ENCODE results near the gene TIMP2. TPM values are rescaled to one million over a fixed set of nuclear protein-coding genes. Genes with fewer than 3 reads are reported as not detected.

The TIMP2 gene
- polyA plus RNA-seq, 2 of the 4 experiments (the other 2 are of a cell fraction): 68.1 to 166 TPM

DNA sequence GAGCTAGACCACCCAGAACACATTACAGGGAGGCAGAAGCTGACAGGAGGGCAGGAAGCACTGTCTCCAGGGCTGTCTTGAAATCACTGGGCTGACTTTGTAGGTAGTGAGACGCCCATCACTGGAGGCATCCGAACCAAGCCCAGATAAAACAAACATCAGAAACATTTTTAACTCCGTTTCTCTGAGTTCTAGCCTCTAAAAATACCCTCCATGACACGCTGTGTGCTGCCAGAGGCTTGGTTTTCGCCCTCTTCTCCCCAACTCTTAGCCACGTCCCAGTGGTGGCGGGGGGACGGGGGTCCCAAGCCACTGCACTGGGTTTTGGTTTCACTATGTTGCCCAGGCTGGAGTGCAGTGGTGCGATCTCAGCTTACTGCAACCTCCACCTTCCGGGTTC lies 23.4 kb downstream of the TIMP2 start:
- WGBS (ENCODE audit: missing lambda C conversion rate): 91% methylated on average over 10 of the region's 10 CpGs
- Histone ChIP-seq H3K9me3 (no peaks in the 10 kb centered on the region), H3K4me1 (peaks cover 22% of the 10 kb centered on the region), H3K4me2 (no peak overlapping the region), H3K4me3 (no peak overlapping the region), H3K27ac (no peak overlapping the region)
- ATAC-seq (no peak), DNase-seq (ENCODE audit: low read depth in 1 of 2, low spot score in 1 of 2) (no peak), FAIRE-seq (no peak)
- ChIA-PET CTCF (interaction anchor here (0.6 to 7.8 kb wide), 6 partner anchors 8 to 1408 kb away, joined by 3 to 40 read pairs (median 10); no protein-coding TSS in a partner anchor), POLR2A (no interaction called here)
- TF ChIP-seq SREBF2 (IDR thresholded peaks at IDR 0.05) (no peak), CHD4 (IDR thresholded peaks at IDR 0.05; ENCODE audit: borderline replicate concordance) (0 out of 2 replicates have a peak, but pooled peaks have one; percentile 51)

DNA sequence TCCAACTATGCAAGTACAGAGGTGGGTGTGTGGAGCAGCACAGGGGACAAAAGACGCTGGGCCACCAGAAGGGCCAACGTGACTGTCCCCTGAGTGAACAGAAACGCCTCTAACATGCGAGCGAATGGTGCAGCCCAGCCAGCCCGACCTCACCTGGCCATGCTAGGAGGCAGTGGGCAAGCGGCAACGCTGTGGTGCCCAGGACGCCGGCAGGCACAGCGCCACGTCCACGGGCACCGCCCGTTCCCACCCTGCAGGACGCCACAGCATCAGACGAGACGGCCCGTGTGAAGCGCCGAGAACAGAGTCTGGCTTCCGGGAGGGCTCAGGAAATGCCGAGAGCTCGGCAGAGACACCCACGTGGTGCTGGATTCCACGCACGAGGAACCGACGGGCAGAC lies 24.4 kb downstream of the TIMP2 start:
- no peaks in the 10 kb centered on the region for H3K9me3 ChIP-seq
- peaks cover 22% of the 10 kb centered on the region for H3K4me1 ChIP-seq
- DNase-seq (ENCODE audit: low read depth in 1 of 2, low spot score in 1 of 2) (no peak), FAIRE-seq (no peak), ATAC-seq (no peak)
- ChIA-PET POLR2A (no interaction called here), CTCF (interaction anchor here (1.2 to 7.8 kb wide), 4 partner anchors 9 to 71 kb away, joined by 6 to 36 read pairs (median 22); no protein-coding TSS in a partner anchor)
- TF ChIP-seq KDM1A (IDR thresholded peaks at IDR 0.05; ENCODE audit: low read depth) (no peak), NFE2L2 (conservative IDR thresholded peaks at IDR 0.05; ENCODE audit: low read length) (no peak), ESRRA (IDR thresholded peaks at IDR 0.05; ENCODE audit: borderline replicate concordance, low read length) (no peak), RNF2 (IDR thresholded peaks at IDR 0.05; ENCODE audit: borderline replicate concordance, low read depth) (no peak), SMC3 (IDR thresholded peaks at IDR 0.05) (no peak), CHD4 (IDR thresholded peaks at IDR 0.05; ENCODE audit: borderline replicate concordance) (no peak), CEBPB (IDR thresholded peaks at IDR 0.05) (no peak), JUN (IDR thresholded peaks at IDR 0.05) (no peak)
- TF ChIP-seq, protein P1, sequence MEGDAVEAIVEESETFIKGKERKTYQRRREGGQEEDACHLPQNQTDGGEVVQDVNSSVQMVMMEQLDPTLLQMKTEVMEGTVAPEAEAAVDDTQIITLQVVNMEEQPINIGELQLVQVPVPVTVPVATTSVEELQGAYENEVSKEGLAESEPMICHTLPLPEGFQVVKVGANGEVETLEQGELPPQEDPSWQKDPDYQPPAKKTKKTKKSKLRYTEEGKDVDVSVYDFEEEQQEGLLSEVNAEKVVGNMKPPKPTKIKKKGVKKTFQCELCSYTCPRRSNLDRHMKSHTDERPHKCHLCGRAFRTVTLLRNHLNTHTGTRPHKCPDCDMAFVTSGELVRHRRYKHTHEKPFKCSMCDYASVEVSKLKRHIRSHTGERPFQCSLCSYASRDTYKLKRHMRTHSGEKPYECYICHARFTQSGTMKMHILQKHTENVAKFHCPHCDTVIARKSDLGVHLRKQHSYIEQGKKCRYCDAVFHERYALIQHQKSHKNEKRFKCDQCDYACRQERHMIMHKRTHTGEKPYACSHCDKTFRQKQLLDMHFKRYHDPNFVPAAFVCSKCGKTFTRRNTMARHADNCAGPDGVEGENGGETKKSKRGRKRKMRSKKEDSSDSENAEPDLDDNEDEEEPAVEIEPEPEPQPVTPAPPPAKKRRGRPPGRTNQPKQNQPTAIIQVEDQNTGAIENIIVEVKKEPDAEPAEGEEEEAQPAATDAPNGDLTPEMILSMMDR (IDR thresholded peaks at IDR 0.05): no peak
- TF ChIP-seq, protein P2, sequence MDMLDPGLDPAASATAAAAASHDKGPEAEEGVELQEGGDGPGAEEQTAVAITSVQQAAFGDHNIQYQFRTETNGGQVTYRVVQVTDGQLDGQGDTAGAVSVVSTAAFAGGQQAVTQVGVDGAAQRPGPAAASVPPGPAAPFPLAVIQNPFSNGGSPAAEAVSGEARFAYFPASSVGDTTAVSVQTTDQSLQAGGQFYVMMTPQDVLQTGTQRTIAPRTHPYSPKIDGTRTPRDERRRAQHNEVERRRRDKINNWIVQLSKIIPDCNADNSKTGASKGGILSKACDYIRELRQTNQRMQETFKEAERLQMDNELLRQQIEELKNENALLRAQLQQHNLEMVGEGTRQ (IDR thresholded peaks at IDR 0.05): no peak
- WGBS (ENCODE audit: missing lambda C conversion rate): 93% methylated on average over 29 of the region's 29 CpGs
- H3K4me3 ChIP-seq: no peak overlapping the region
- H3K4me2 ChIP-seq: no peak overlapping the region
- no peak overlapping the region for H3K27ac ChIP-seq

DNA sequence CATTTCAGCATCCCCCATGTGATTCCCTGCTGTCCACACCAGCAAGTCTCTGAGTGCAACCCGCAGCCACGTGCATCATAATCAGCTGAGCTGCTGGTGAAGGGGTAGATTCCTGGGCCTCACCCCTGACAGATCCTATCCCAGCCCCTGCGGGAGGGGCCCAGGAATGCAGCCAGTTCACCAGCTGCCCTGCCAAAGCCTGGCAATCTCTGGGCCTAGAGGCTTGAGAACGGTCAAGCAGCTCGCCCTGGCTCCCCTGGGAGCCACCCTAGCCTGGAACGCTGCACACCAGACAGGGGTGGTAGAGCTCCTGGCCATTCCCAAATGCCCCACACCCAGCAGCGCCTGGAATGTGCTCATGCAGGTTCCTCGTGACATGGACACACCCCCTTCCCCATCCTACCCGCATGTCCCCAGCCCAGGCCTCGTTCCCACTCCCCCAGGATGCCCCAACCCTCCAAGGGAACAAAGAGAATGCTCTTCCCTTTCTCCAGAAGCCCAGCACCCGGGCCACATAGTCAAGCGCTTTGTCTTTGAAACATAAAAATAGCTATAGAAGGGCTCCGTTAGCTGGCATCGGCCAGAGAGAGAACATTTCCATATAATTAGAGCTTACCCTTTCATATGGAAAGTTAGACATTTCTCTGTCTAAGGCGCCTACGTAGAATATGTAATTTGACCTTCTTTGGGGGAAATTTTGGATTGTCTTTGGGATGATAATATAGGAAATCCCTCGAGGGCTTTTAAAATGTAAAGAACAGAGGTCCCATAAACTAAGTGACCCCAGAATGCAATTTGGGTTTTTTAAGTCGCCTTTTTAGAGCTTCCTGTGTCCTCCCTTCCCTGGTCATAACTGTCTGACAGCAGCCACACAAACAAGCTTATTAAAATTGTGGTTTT lies 25.6 kb downstream of the TIMP2 start:
- Histone ChIP-seq H3K4me3 (no peak overlapping the region), H3K9me3 (no peaks in the 10 kb centered on the region), H3K4me2 (no peak overlapping the region), H3K4me1 (peaks cover 19% of the 10 kb centered on the region), H3K27ac (peak overlapping the region in 1 of 2 experiments; percentile 1; a peak in 1 of 6 replicates)
- ChIA-PET POLR2A (no interaction called here), CTCF (interaction anchor here (0.6 to 7.8 kb wide), 10 partner anchors 8 to 72 kb away, joined by 3 to 36 read pairs (median 4); no protein-coding TSS in a partner anchor)
- DNase-seq (ENCODE audit: low read depth in 1 of 2, low spot score in 1 of 2) (no peak), ATAC-seq (peak in 1 of 2 experiments; percentile 9; a peak in 2 of 6 replicates), FAIRE-seq (no peak)
- no peak for TF ChIP-seq RARB (CRISPR knock-in tag; IDR thresholded peaks at IDR 0.05)
- no peak for TF ChIP-seq FOSL2 (IDR thresholded peaks at IDR 0.05)
- no peak for TF ChIP-seq FOSL2 (CRISPR knock-in tag; IDR thresholded peaks at IDR 0.05)
- TF ChIP-seq NPAS2 (CRISPR knock-in tag; IDR thresholded peaks at IDR 0.05; ENCODE audit: borderline replicate concordance): no peak
- TF ChIP-seq GATA3 (IDR thresholded peaks at IDR 0.05; ENCODE audit: borderline replicate concordance): no peak
- no peak for TF ChIP-seq ZC3H11A (IDR thresholded peaks at IDR 0.05)
- no peak for TF ChIP-seq HEYL (CRISPR knock-in tag; IDR thresholded peaks at IDR 0.05)
- no peak for TF ChIP-seq JUN (IDR thresholded peaks at IDR 0.05)
- TF ChIP-seq FOXS1 (CRISPR knock-in tag; IDR thresholded peaks at IDR 0.05): no peak
- TF ChIP-seq SREBF2 (IDR thresholded peaks at IDR 0.05): no peak
- no peak for TF ChIP-seq RCOR1 (IDR thresholded peaks at IDR 0.05; ENCODE audit: low read depth, low read length)
- no peak for TF ChIP-seq ZNF302 (CRISPR knock-in tag; IDR thresholded peaks at IDR 0.05)
- TF ChIP-seq NFE2L2 (conservative IDR thresholded peaks at IDR 0.05; ENCODE audit: low read length): no peak
- no peak for TF ChIP-seq EHF (CRISPR knock-in tag; IDR thresholded peaks at IDR 0.05)
- no peak for TF ChIP-seq TFCP2L1 (CRISPR knock-in tag; IDR thresholded peaks at IDR 0.05)
- TF ChIP-seq BHLHE40 (IDR thresholded peaks at IDR 0.05; ENCODE audit: low read depth, low read length): no peak
- TF ChIP-seq, protein P3, sequence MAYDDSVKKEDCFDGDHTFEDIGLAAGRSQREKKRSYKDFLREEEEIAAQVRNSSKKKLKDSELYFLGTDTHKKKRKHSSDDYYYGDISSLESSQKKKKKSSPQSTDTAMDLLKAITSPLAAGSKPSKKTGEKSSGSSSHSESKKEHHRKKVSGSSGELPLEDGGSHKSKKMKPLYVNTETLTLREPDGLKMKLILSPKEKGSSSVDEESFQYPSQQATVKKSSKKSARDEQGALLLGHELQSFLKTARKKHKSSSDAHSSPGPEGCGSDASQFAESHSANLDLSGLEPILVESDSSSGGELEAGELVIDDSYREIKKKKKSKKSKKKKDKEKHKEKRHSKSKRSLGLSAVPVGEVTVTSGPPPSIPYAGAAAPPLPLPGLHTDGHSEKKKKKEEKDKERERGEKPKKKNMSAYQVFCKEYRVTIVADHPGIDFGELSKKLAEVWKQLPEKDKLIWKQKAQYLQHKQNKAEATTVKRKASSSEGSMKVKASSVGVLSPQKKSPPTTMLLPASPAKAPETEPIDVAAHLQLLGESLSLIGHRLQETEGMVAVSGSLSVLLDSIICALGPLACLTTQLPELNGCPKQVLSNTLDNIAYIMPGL (CRISPR knock-in tag; IDR thresholded peaks at IDR 0.05; ENCODE audit: borderline replicate concordance): no peak
- WGBS (ENCODE audit: missing lambda C conversion rate): 82% methylated on average over 18 of the region's 18 CpGs
